Stimulated activated CD4-positive, alpha-beta T cell treated with anti-CD3 and anti-CD28 coated beads, Interleukin-15, amount 100 ng/mL, for 24 hours (primary cell): Measurements from ENCODE around the gene ENTPD1.
"Not testable (repeated sequence)": the region's sequence is repeated elsewhere in the genome, so short reads cannot be mapped to it uniquely, and the experiment has no call there.

Experiments
- DNase-seq: peaks from one replicate; pipeline ENCODE4 v3.0.0-alpha.2; 2020

Gene ENTPD1

DNA sequence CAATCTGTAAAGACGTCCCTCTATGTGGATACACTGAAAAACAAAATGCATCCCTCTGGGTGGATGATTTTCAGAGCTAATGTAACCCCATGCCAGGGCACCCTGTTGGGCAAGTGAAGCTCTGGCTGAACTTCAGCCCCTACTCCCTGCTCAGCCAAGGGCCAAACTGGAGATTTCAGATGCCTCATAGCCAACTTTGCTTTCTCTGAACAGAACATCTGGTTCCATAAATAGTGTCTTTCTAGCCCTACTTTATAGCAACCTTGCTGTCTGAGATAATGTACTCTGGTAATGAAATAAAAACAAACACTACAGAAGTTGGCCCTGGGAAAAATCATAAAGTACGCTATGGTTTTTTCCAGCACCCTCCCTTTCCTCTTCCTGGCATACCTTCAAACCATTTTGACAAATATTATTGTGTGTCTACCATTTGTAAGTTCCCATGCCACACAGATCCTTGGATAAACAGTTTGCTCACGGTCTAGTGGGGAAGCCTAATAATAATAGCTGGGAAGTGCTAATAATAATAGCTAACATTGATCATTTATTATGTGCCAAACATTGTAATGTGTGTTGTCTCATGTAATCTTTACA lies 3.4 kb downstream of the ENTPD1 start:
- no peak for DNase-seq

DNA sequence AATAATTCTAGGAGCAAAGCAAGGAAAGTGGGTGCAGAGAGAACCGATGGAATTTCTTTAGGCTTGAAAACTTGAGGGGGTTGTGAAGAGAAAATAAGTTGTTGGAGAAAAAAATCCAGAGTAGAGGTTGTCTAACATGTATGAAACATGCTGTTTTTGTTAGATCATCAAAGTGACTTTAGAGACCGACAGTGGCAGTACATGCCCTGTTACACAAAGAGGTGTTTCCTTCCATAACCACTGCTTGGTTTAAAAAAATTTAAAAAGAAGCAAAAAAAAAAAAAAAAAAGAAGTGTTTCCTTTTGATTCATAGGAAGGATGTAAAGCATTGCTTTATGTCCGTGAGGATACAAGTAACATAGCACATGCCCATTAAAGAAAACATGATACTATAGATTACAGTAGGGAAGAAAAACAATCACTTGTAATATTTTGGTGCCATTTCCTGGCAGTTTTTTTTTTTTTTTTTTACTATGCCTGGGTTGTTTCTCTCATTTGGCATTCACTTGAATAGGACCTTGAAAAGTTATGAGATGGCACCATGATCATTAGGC lies 6.1 kb downstream of the ENTPD1 start:
- DNase-seq = no peak

DNA sequence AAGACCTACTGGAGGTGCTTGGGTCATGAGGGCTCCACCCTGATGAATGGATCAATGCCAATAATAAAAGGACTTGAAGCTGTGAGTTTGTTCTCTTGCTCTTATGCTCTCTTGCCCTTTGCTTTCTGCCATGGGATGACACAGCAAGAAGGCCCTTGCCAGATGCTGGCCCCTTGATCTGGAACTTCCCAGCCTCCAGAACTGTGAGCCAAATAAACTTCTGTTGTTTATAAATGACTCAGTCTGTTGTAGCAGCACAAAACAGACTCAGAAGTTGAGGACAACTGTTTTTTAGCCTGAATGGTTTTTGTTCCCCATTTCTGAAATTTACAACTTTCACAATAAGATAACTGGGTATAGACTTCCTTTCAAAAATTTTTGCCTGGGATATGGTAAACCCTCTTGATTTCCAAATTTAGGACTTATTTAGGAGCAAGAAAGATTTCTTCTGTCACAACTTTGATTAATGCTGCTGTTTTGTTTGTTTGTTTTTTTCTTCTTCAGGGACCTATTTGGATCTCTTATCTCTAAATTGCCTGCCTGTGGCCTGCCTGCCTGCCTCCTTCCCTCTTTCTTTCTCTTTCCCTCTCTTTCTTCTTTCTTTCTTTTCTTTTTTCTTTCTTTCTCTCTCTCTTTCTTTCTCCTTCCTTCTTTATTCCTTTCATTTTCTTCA lies 12.1 kb downstream of the ENTPD1 start:
- no peak for DNase-seq

DNA sequence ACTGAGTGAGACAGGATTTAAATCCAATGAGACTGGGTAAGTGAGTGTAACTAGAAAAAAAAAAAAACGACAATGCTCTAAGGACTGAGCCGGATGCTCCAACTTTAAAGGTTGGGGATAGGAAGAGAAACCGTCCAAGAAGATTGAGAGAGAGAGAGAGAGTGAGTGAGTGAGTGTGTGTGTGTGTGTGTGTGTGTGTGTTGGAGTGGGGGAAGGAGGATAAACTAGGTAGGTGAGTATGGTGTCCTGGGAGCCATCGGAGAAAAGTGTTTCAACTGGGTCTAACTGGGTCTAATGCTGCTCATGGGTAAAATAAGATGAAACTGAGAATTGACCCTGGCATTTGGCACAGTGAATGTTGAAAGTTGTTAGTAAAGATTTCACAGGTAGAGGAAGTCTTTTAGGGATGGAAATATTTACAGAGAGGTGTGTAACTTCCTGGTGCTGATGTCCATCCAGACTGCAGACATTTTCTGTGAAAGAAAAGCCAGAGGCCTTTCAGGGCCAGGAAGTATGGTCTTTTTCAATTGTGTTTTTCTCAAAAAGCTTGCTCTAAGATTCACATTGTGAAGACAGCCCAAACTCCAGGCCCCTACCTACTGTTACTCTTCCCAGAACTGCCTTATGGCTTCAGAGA lies 14.2 kb downstream of the ENTPD1 start:
- no peak for DNase-seq

DNA sequence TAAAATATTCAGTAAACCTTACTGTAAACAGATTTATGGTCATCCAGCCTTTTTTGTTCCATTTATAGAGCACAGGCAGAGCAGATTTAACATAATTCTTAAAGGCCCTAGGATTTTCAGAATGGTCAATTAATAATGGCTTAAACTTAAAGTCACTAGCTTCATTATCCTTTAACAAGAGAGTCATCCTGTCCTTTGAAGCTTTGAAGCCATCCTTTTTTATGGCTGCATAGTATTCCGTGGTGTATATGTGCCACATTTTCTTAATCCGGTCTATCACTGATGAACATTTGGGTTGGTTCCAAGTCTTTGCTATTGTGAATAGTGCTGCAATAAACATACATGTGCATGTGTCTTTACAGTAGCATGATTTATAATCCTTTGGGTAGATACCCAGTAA lies 17.5 kb downstream of the ENTPD1 start:
- DNase-seq = not testable (repeated sequence)

DNA sequence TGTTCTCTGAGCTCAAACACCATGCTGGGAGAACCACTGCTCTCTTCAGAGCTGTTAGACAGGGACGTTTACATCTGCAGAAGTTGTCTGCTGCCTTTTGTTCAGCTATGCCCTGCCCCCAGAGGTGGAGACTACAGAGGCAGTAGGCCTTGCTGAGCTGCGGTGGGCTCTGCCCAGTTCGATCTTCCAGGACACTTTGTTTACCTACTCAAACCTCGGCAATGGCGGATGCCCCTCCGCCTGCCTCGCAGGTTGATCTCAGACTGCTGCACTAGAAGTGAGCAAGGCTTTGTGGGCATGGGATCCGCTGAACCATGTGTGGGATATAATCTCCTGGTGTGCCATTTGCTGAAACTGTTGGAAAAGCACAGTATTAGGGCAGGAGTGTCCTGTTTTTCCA lies 21.7 kb downstream of the ENTPD1 start:
- not testable (repeated sequence) for DNase-seq

DNA sequence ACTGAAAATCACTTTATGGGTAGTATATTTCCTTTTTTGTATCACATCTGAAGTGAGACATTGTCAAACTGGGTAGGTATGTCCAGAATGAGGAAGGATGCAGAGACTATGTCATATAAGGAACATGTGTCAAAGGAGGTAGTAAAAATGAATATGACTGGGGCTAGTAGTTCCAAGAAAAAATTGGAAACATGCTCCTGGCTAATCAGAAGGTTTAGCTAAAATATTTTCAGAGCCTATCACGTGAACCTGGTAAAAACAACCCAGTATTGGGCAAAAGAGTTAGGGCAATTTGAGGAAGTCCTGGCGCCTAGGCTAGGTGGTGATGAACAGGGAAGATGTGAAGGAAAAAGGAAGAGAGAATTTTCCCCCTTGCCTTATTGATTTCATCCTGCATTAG lies 26.4 kb downstream of the ENTPD1 start:
- no peak for DNase-seq

DNA sequence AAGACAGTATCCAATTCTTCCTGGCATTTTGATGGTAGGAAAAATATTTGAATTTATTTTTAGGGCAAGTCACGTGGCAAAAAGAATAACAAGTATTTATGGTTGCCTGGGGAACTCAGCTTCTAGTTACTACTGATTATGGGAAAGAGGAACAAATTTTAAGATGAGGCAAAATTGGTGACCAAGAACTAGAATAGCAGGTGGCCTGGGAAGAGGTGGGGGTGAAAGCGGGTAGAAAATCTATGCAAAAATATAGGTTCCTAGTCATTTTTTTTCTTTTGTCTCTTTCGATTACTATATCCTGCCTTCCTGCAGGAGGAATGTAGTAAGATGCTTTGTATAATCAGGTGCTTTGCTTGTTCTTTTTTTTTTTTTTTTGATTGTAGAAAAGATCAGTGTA lies 27.8 kb downstream of the ENTPD1 start:
- no peak for DNase-seq

DNA sequence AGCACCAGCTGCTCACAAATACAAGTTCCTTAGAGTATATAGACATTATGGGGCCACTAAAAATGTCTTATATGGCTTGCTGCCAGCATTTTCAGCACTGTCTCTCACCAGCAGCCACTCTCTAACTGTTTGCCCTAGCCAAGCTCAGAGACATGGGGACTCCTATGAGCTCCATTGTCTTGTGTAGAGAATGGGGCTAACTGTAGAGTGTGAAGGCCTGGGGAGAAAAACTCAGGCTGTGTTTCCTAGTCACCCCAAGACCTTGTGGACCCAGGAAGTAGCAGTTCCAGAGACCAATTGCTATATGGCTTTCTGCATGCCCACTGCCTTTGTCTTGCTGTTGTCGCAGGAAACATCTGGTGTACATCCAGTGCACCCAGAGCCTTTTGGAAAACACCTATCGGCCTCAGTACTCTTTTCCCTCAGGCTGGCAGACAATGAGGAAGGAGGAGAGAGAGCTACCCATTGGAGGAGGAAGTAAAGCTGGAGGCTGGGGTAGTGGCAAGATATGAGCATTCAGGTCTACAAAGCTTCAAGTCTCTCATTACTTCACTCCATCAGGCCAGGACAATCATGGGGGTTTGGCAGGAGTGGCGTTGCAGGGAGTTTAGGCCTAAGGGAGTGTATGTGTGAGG lies 28.4 kb downstream of the ENTPD1 start:
- DNase-seq = no peak

DNA sequence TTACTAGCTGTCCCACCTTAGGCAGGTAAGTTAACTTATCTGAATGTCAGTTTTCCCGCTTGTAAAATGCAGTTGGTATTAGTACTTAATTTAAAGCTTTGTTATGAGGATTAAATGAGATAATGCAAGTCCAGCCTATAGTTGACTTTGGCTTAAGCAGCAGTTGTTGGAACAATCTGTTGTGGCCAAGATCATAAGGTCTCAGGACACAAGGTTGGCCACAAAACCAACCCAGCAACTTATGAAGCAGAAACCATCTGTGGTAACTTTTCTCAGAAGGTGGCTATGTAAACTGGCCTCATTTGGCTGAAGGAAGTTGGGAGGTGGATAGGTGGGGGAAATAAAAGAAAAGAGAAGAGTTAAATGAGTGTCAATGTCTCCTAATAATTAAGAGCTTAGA lies 29.4 kb downstream of the ENTPD1 start:
- no peak for DNase-seq

DNA sequence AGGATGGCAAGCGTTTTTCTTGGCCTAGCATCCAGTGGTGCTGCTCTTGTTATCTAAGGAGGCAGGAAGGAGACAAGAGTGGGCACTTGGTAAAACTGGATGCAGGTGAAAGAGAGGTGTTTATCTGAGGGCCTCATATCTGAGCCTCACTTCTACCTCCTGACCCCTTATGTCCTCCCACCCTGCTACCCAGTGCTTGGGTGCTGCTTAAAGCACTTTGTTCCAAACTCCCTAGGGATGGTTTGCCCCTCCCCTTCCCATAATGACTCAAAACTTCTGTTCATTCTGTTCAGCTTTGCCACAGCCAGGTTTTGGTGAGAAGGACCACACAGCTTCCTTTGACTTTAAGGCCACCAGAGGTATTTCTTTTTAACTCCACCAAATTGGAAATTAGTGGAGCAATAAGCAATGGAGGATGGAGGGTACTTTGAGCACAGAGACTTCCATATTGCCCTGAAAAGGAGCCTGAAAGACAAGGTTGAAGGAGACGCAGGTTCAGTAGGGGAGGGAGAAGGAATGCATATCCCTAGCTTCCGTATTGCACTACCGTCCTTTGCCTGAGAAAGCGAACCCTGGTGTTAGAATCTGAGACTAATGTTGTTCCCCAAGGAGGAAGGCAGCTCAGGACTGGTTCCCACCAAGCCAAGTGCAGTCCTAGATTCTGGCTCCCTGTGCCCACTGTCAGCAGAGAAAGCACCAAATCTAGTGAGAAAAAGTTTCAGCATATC lies 30.1 kb downstream of the ENTPD1 start:
- no peak for DNase-seq

DNA sequence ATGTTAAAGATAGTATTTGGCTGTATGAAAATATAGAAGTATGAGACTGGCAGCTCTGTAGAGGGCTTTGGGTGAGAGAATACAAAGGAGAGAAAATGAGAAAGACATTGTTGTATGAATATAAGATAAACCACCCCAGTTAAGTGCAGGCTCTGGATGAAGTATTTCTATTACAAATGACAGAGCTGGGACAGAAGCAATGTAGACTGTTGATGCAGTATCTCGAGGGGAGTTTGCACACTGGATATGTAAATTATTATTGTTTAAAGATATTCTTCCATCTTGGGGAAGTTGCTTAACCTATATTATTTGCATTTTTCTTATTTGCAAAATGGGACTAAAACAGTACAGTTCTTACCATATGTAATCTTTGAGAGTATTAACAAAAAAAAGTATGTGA lies 31.5 kb downstream of the ENTPD1 start:
- DNase-seq = no peak

DNA sequence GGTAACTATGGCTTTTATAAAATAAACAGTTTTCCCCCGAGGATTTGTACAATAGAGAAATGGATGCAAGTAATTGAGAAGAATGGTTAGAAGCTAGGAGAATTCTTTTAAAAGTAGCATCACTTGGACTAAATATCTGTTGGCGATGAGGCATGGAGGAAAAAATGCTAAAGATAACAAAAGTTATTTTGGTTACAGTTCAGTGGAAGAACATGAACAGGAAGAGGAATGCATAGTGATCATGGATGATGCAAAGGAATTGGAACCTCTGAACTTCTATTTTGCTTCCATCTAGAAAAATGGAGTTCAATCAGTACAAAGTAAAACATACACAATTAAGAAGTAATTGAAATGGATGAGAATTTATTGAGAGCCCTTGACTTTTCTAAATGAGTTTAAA lies 32.9 kb downstream of the ENTPD1 start:
- no peak for DNase-seq

DNA sequence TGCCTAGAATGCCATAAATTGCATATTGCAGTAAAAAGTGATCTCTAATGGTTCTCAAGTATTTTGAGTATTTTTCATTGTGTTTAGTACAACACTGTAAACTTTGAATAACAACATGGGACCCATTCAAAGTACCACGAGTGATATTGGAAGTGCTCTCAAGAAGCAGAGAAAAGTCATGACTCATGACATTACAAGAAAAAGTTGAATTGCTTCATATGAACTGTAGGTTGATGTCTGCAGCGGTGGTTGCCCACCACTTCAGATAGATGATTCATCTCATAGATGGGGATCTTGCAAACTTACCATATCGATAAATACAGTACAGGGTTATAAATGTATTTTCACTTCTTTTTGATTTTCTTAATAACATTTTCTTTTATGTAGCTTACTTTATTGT lies 33.9 kb downstream of the ENTPD1 start:
- no peak for DNase-seq

DNA sequence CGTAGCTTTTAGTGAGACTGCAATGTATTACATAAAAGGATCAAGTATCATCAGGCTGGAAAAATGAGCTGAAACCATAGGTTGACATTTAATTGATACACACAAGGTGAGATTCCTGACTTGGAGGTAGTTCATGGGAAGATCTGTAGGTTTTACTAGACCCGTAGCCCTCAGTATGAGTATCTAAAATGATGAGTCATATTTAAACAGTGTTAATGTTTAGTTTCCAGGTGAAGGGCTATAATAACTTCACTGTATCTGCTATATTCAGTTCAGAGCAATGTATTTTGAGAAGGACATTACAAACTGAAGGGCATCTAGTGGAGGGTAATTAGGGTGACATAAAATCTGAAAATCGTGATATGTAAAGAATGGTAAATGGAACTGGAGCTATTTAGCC lies 35.0 kb downstream of the ENTPD1 start:
- DNase-seq = no peak

DNA sequence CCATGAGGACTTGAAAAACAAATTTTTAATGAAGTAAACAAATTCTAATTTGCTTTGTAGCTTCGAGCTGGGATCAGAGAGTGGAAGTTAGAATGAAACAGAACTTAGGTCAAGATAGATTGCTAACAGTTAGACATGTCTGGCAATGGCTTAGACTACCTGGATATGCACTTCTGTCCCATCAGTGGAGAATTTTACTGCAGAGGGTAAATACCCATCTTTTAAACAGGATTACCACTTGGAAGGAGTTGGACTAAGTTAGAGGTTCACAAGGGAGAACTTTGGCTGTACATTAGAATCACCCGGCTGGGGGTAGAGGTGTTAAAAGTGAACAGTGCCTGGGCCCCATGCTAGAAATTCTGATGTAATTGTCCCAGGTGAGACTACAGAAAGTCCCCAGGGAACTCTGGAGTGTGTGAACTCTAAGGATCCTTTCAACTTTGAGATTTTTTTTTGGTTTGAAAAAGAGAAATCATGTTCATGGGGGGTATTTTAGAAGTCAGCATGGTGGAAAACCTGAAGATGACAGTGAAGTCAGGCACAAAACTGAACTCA lies 35.5 kb downstream of the ENTPD1 start:
- no peak for DNase-seq

DNA sequence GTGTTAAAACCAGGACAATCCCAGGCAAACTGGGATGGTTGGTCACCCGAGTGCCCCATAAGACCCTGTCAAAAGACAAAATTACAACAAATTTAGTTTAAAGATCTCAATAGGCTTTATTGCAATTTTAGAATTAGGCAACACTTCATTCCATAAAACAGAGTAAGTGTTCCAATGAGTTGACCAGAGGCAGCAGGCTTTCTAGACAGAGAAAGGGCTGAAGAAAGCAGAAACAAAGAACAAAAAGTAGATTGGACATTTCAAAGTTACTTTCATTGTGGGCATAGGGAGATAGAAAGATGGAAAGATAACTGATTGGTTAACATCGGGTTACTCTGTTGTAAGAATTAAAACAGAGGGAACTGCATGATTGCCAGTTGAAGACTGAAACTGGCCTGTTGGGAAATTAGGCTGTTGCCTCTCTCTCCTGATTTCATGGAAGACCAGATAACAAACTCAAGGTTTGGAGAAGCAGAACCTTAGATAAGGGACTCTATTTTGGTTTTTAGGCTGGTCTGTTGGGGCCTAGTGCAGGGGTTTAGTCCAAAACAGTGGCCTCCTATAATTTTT lies 36.3 kb downstream of the ENTPD1 start:
- DNase-seq = no peak

DNA sequence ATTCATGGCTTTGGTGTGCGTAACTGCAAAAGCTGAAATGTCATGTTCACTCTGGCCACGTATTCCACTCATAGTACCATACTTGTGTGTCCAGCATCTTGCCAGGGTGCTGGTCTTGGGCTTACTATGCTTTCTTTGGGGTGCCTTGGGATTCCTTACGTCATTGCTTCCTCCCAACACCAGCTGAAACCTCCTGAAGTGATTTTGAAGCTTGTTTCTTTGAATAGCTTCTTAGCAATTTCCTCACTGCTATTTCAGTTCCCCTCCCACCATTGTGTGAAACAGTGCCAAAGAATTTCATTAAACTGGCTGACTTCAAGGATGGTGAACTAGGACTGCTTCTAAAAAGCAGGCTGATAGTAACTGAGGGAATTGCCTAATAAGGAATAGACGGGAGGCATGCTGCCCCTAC lies 36.9 kb downstream of the ENTPD1 start:
- DNase-seq = no peak

DNA sequence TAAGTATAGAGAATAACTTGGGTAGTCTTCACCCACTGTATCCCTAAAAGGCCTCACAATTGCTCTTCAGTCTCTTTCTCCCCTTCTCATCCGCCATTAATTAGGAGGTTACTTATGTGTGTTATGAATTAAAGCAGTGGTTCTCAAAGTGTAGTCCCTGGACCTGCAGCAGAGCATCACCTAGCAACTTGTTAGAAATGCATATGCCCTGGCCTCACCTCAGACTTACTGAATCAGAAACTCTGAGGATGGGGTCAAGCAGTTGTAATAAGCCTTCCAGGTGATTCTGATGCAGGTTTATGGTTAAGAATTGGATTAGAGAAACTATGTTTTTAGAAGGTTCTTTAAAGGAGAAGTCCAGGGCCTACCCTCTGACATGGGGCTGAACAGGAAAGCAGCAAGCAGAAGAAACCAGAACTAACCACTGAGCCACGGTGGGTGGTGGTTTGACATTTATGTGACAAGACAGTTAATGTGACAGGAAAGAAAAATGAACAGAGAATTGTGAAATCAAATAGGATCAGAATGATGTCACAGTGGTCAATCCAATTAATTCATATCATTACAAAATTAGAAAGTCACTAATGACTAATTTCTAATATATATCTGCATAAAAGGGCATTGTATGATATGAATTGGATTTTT lies 37.6 kb downstream of the ENTPD1 start:
- no peak for DNase-seq

DNA sequence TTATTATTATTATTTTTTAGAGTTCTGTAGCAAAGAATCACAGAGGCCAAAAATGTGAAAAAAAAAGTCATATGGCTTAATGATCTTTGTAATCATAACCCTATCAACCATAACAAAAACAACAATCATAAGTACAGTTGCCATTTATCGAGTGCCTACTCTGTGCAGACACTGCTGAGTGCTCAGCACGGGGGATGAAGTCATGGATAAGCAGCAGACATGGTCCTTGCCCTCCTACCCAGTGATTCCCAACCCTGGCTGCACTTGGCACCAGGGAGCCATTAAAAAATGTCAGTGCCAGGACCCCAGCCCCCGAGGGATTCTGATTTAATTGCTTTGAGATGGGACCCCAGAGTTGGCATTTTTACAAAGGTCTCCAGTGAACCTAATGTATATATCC lies 38.2 kb downstream of the ENTPD1 start:
- DNase-seq = no peak

DNA sequence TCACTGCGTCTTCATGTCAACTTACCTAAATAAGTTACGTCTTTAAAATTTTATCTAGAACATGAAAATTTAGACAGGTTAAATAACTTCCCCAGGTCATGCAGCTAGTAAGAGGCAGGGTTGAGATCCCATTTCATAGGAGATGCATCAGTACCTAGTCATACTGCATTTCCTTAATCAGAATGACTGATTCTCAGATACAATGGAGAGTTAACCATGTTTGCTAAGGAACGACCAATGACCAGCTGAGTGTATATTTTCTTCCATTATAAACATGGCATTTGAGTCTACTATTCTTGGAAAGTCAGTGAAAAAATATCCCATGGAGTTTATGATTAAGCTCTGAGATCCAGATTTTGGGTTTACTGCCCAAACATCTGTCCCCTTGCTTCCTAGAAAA lies 39.6 kb downstream of the ENTPD1 start:
- DNase-seq = no peak

DNA sequence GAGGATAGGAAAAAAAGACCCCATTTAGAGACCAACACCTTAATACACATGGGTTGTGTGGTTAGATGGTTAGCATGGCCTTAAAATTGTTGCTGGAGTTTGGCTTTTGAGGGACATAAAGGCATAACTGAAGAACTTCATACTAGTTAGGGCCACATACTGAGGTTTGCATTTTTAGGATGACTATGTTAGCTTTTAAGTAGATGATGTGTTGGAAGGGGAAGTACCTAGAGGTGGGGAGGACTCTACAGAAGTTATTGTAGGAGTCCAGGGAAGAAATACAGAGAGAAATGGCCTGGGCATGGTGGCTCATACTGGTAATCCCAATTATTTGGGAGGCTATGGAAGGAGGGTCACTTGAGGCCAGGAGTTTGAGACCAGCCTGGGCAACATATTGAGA lies 40.5 kb downstream of the ENTPD1 start:
- DNase-seq = no peak
